T-cell (primary cell): Measurements from ENCODE around the gene CDHR2. TPM values are rescaled to one million over a fixed set of nuclear protein-coding genes. Genes with fewer than 3 reads are reported as not detected.
A peak's percentile ranks its signal among the peaks of the same experiment; 100 is the strongest.

ENCODE experiments used
- ATAC-seq, 4 experiments: fragments of 200-7000 bp in 3 of 4; fragments of 150-1000 bp in 1 of 4; cut with Tn5 transposase; replicated peaks in 1 of 4; 1 replicate in 3 of 4; 2 replicates in 1 of 4; pipeline ENCODE4 v1.10.0; 2021; ENCODE audit warnings: moderate library complexity in 3 of 4, mild to moderate bottlenecking in 2 of 4, moderate number of reproducible peaks in 1 of 4
- CTCF ChIA-PET, 2 donors: fragments of 300-600 bp; sonication (Branson Sonifier 250); formaldehyde crosslinking; loops; one replicate each; lab custom pipeline; 2022; ENCODE audit warnings: antibody characterized with exemption in 2 of 2; lab: Charles Lee
- POLR2A ChIA-PET, 2 donors: fragments of 300-600 bp; sonication (Branson Sonifier 250); formaldehyde crosslinking; loops; one replicate each; lab custom pipeline; 2022; ENCODE audit warnings: antibody characterized with exemption in 2 of 2; lab: Charles Lee
- DNase-seq, 35 experiments: peaks; one replicate each; pipeline versions ENCODE4 v3.0.0 to v3.0.0-alpha.2; 2013 to 2023
- H3K27ac ChIP-seq: one replicate; pipeline ENCODE4 v1.5.1; 2013; ENCODE audit warnings: low read length
- H3K27me3 ChIP-seq, 2 experiments: replicated peaks in 1 of 2; 1 replicate in 1 of 2; 2 replicates in 1 of 2; pipeline versions ENCODE4 v1.6.1 to v1.7.0; 2013; ENCODE audit warnings: low read length in 1 of 2, mixed read lengths in 1 of 2; ENCODE audit not compliant: control insufficient read depth in 2 of 2, insufficient read depth in 2 of 2; ENCODE audit errors: extremely low read depth in 1 of 2
- H3K36me3 ChIP-seq, 2 donors: 1 replicate in 1 of 2; 2 replicates in 1 of 2; pipeline versions ENCODE4 v1.6.1 to v1.7.0; 2013; ENCODE audit warnings: low read length in 1 of 2; ENCODE audit not compliant: control insufficient read depth in 2 of 2, insufficient read depth in 1 of 2; ENCODE audit errors: extremely low read depth in 1 of 2
- H3K4me1 ChIP-seq, 2 experiments: 1 replicate in 1 of 2; 2 replicates in 1 of 2; pipeline versions ENCODE4 v1.6.1 to v1.7.0; 2013; ENCODE audit warnings: low read length in 2 of 2, mixed read lengths in 1 of 2; ENCODE audit not compliant: insufficient read depth in 2 of 2, control insufficient read depth in 1 of 2; ENCODE audit errors: extremely low read depth in 1 of 2
- H3K4me3 ChIP-seq, 2 donors: 1 replicate in 1 of 2; 2 replicates in 1 of 2; pipeline versions ENCODE4 v1.5.1 to v1.7.0; 2013; ENCODE audit warnings: mild to moderate bottlenecking in 2 of 2, low read length in 1 of 2, moderate library complexity in 1 of 2; ENCODE audit not compliant: control insufficient read depth in 1 of 2; ENCODE audit errors: extremely low read depth in 1 of 2
- H3K9me3 ChIP-seq: 2 replicates; pipeline ENCODE4 v1.7.0; 2013
- H3K27ac Mint-ChIP-seq, 2 donors: one replicate each; pipeline ENCODE4 v1.8.0; 2020 to 2021; ENCODE audit warnings: mild to moderate bottlenecking in 2 of 2, mixed read lengths in 2 of 2
- H3K27me3 Mint-ChIP-seq, 2 donors: one replicate each; pipeline ENCODE4 v1.8.0; 2021 to 2022; ENCODE audit warnings: mixed read lengths in 2 of 2
- H3K36me3 Mint-ChIP-seq: one replicate; pipeline ENCODE4 v1.8.0; 2021; ENCODE audit warnings: mixed read lengths
- H3K4me1 Mint-ChIP-seq, 3 donors: one replicate each; pipeline ENCODE4 v1.8.0; 2020 to 2022; ENCODE audit warnings: mixed read lengths in 3 of 3, mild to moderate bottlenecking in 1 of 3
- H3K4me3 Mint-ChIP-seq, 3 donors: one replicate each; pipeline ENCODE4 v1.8.0; 2020 to 2022; ENCODE audit warnings: mild to moderate bottlenecking in 3 of 3, mixed read lengths in 3 of 3, moderate library complexity in 3 of 3
- H3K9me3 Mint-ChIP-seq, 3 donors: one replicate each; pipeline ENCODE4 v1.8.0; 2020 to 2022; ENCODE audit warnings: mixed read lengths in 3 of 3
- WGBS: methylation state at CpG from one replicate; pipeline ENCODE4 v1.1.5; 2013; ENCODE audit warnings: missing lambda C conversion rate; ENCODE audit not compliant: insufficient coverage; 5-methylcytosine and 5-hydroxymethylcytosine counted together
- total RNA-seq, 35 experiments: library from RNA in 6 of 35; stranded (reverse) in 6 of 35; fragments of 120-200 nt in 1 of 35; gene quantifications; one replicate each; pipeline versions ENCODE4 v1.2.1 to v1.2.4 and lab custom pipeline; 2013 to 2026

The CDHR2 gene
- total RNA-seq, 5 donors from 2014 or later (not counting 1 experiment from before 2014, with no cell fraction given) = 1.6 to 3.1 (median 2.8) TPM

- peak overlapping the region in 1 of 2 donors; percentile 38 for H3K4me3 ChIP-seq
- H3K27me3 ChIP-seq = peaks cover 27 to 85% of the 10 kb centered on the region in 2 experiments
- no peak overlapping the region for H3K27ac Mint-ChIP-seq
- no peaks in the 10 kb centered on the region for H3K36me3 Mint-ChIP-seq
- peaks cover 50 to 74% of the 10 kb centered on the region in 2 donors for H3K27me3 Mint-ChIP-seq
- no peaks in the 10 kb centered on the region for H3K9me3 Mint-ChIP-seq
- H3K4me1 Mint-ChIP-seq = peaks cover 6 to 28% (median 13%) of the 10 kb centered on the region in 3 donors
- CTCF ChIA-PET = interaction anchor here in 1 of 2 donors (0.6 kb wide), 1 partner anchor 10 kb away, joined by 4 read pairs; no protein-coding TSS in a partner anchor
- DNase-seq (no peak), ATAC-seq (no peak)
- H3K27ac ChIP-seq = no peak overlapping the region
- no peaks in the 10 kb centered on the region for H3K9me3 ChIP-seq
- no peaks in the 10 kb centered on the region for H3K36me3 ChIP-seq
- POLR2A ChIA-PET = no interaction called here
- peaks cover 2 to 17% of the 10 kb centered on the region in 2 experiments for H3K4me1 ChIP-seq
- H3K4me3 Mint-ChIP-seq = peak overlapping the region in 2 of 3 donors; percentile 47 to 58
- WGBS = 15% methylated on average over 32 of the region's 34 CpGs
Measured at GRCh38 chr5:176629317-176629852, 80.2 kb downstream of the CDHR2 start.

GRCh38 chr5:176629853-176630680, 80.9 kb downstream of the CDHR2 start, which contains the start of the genes EIF4E1B and SNCB:
Gene EIF4E1B, plus strand, starts transcription at chr5:176630675. Its CDS starts 12,113 bp downstream, at chr5:176642788.
Gene SNCB, minus strand, starts transcription at chr5:176630534. Its CDS starts 880 bp downstream, at chr5:176629654.
- 2% methylated on average over 82 of the region's 94 CpGs for WGBS
- CTCF ChIA-PET = interaction anchor here in 1 of 2 donors (0.6 to 1.5 kb wide), 2 partner anchors 11 to 31 kb away, joined by 4 to 5 read pairs; no protein-coding TSS in a partner anchor
- no peaks in the 10 kb centered on the region for H3K36me3 Mint-ChIP-seq
- H3K27me3 Mint-ChIP-seq = peaks cover 52 to 80% of the 10 kb centered on the region in 2 donors
- no peaks in the 10 kb centered on the region for H3K9me3 ChIP-seq
- H3K4me3 Mint-ChIP-seq = peak within 1 kb of the TSS; percentile 24 to 58 (median 47)
- peaks cover 2 to 17% of the 10 kb centered on the region in 2 experiments for H3K4me1 ChIP-seq
- DNase-seq (peak in 16 of 35 experiments; percentile 7 to 60 (median 38)), ATAC-seq (peak; percentile 85 to 95 (median 91))
- H3K27me3 ChIP-seq = peaks cover 24 to 88% of the 10 kb centered on the region in 2 experiments
- peaks cover 6 to 28% (median 13%) of the 10 kb centered on the region in 3 donors for H3K4me1 Mint-ChIP-seq
- peak within 1 kb of the TSS in 1 of 2 donors; percentile 62 for H3K4me3 ChIP-seq
- H3K27ac ChIP-seq = no peak within 1 kb of the TSS
- H3K9me3 Mint-ChIP-seq = no peaks in the 10 kb centered on the region
- no peaks in the 10 kb centered on the region for H3K36me3 ChIP-seq
- POLR2A ChIA-PET = interaction anchor here in 1 of 2 donors (0.6 kb wide), 1 partner anchor 31 kb away, joined by 3 read pairs; no protein-coding TSS in a partner anchor
- H3K27ac Mint-ChIP-seq = no peak within 1 kb of the TSS

- peak overlapping the region in 1 of 2 donors; percentile 62 for H3K4me3 ChIP-seq
Measured at GRCh38 chr5:176630681-176631222, 81.6 kb downstream of the CDHR2 start.

GRCh38 chr5:176631383-176632200, 82.5 kb downstream of the CDHR2 start:
- Mint-ChIP-seq H3K27me3 (peaks cover 56 to 87% of the 10 kb centered on the region in 2 donors), H3K9me3 (no peaks in the 10 kb centered on the region), H3K4me3 (peak overlapping the region in 1 of 3 donors; percentile 57), H3K4me1 (peaks cover 6 to 28% (median 13%) of the 10 kb centered on the region in 3 donors), H3K27ac (no peak overlapping the region), H3K36me3 (no peaks in the 10 kb centered on the region)
- Histone ChIP-seq H3K36me3 (no peaks in the 10 kb centered on the region), H3K4me3 (no peak overlapping the region), H3K9me3 (no peaks in the 10 kb centered on the region), H3K27ac (no peak overlapping the region), H3K4me1 (peaks cover 2 to 17% of the 10 kb centered on the region in 2 experiments), H3K27me3 (peaks cover 20 to 89% of the 10 kb centered on the region in 2 experiments)
- ATAC-seq = no peak
- 69% methylated on average over 3 of the region's 7 CpGs for WGBS
- CTCF ChIA-PET = interaction anchor here (0.5 to 1.5 kb wide), 2 partner anchors 29 to 373 kb away, joined by 5 read pairs; no protein-coding TSS in a partner anchor
- no peak for DNase-seq
- POLR2A ChIA-PET = interaction anchor here (0.7 kb wide), 2 partner anchors 260 to 443 kb away, joined by 4 read pairs; no protein-coding TSS in a partner anchor

More at GRCh38 chr5:176630681-176631222, 81.6 kb downstream of the CDHR2 start:
- Mint-ChIP-seq H3K36me3 (no peaks in the 10 kb centered on the region), H3K4me3 (peak overlapping the region; percentile 4 to 57 (median 25)), H3K27ac (no peak overlapping the region), H3K27me3 (peaks cover 54 to 85% of the 10 kb centered on the region in 2 donors), H3K4me1 (peaks cover 6 to 28% (median 13%) of the 10 kb centered on the region in 3 donors), H3K9me3 (no peaks in the 10 kb centered on the region)
- Histone ChIP-seq H3K36me3 (no peaks in the 10 kb centered on the region), H3K9me3 (no peaks in the 10 kb centered on the region), H3K27me3 (peaks cover 20 to 90% of the 10 kb centered on the region in 2 experiments), H3K27ac (no peak overlapping the region), H3K4me1 (peaks cover 2 to 17% of the 10 kb centered on the region in 2 experiments)
- 23% methylated on average over 16 of the region's 20 CpGs for WGBS
- ATAC-seq (peak in 1 of 4 experiments; percentile 8), DNase-seq (no peak)
- CTCF ChIA-PET = interaction anchor here in 1 of 2 donors (0.6 to 1.5 kb wide), 2 partner anchors 30 to 510 kb away, joined by 3 to 5 read pairs; no protein-coding TSS in a partner anchor
- POLR2A ChIA-PET = no interaction called here

- ATAC-seq (no peak), DNase-seq (no peak)
- POLR2A ChIA-PET = no interaction called here
- Mint-ChIP-seq H3K9me3 (no peaks in the 10 kb centered on the region), H3K4me1 (peaks cover 6 to 27% (median 13%) of the 10 kb centered on the region in 3 donors), H3K4me3 (no peak overlapping the region), H3K27me3 (peaks cover 55 to 80% of the 10 kb centered on the region in 2 donors), H3K27ac (no peak overlapping the region), H3K36me3 (no peaks in the 10 kb centered on the region)
- Histone ChIP-seq H3K4me1 (peaks cover 2 to 17% of the 10 kb centered on the region in 2 experiments), H3K9me3 (no peaks in the 10 kb centered on the region), H3K27ac (no peak overlapping the region), H3K4me3 (no peak overlapping the region), H3K36me3 (no peaks in the 10 kb centered on the region), H3K27me3 (peaks cover 11 to 87% of the 10 kb centered on the region in 2 experiments)
- CTCF ChIA-PET = no interaction called here
- WGBS = 89% methylated on average over 2 of the region's 2 CpGs
Measured at GRCh38 chr5:176632745-176633144, 83.6 kb downstream of the CDHR2 start.
